ENCODE data around the gene FGR.
"Not testable (repeated sequence)": the region's sequence is repeated elsewhere in the genome, so short reads cannot be mapped to it uniquely, and the experiment has no call there.

FGR gene

DNA sequence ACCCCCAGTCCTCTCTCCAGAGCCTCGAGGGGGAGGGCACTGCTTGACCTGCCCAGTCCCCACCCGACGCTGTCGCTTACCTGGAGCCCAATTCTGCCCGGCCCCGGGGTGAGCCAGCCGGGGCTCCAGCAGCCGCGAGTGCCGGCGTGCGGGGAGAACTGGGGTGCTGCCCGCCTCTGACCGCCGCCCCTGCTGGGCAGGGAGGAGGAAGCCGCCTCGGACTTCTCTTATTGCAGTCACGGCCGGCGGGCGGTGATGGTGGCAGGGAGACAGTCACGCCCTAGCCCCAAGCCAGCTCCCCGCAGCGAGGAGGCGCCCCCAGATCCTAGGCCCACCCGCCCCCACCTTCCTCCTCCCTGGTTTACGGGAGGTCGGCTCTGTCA is at the start of gene FGR:
TSS of gene FGR (minus strand) at position 201 of the 383 bp plus-strand sequence. CDS start 11,269 bp downstream, outside the sequence.
- DNase-seq, result no peak

DNA sequence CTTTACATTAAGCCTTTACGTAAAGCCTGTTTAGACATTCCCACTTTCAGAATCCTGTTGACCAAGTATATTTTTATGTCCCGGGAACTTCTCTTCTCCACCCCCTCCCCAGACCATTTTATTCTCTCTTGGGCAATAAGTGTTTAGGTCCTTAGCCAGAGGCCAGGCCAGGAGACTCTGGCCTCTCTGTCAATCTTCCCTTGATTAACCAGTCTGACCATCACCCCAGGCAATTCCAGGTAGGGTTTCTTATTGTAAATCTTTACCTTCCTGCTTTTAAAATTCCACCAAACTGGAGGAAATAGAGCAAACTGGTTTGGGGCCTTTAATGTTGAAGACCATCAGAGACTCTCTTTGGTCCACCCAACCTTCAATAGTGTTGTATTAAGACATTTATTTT is 49.2 kb upstream of the FGR start:
- no peak for DNase-seq

DNA sequence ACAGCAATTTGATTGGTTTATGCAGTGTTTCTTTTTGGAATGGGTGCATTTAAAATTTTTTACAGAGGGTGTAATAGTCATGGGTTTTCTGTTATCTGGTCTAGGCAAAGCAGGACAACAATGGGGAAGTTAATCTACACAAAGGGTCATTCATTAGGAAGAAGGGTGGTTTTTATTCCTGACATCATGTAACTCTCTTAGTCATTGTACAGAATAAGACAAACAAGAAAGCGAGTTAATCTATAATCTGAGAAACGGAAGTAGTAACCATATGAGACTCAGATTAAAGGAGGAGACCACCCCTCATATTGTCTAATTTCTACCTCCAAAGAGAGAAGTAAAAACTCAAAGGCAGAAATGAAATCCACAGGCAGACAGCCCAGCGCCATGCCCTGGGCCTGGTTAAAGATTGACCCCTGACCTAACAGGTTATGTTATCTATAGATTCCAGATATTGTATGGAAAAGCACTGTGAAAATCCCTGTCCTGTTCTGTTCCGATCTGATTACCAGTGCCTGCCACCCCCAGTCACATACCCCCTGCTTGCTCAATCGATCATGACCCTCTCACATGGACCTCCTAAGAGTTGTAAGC is 47.5 kb upstream of the FGR start:
- DNase-seq, result no peak

GRCh38 chr1:27681580-27681979 is 46.6 kb upstream of the FGR start:
- not testable (repeated sequence) for DNase-seq

DNA sequence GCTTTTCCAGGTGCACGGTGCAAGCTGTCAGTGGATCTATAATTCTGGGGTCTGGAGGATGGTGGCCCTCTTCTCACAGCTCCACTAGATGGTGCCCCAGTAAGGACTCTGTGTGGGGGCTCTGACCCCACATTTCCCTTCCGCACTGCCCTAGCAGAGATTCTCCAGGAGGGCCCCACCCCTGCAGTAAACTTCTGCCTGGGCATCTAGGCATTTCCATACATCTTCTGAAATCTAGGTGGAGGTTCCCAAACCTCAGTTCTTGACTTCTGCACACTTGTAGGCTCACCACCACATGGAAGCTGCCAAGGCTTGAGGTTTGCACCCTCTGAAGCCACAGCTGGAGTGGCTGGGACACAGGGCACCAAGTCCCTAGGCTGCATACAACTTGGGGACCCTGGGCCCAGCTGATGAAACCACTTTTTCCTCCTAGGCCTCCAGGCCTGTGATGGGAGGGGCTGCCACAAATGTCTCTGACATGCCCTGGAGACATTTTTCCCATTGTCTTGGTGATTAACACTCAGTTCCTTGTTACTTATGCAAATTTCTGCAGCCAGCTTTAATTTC is 45.3 kb upstream of the FGR start:
- not testable (repeated sequence) for DNase-seq

GRCh38 chr1:27678747-27679146 is 43.8 kb upstream of the FGR start:
- DNase-seq, result no peak

GRCh38 chr1:27676410-27676809 is 41.4 kb upstream of the FGR start:
- no peak for DNase-seq

DNA sequence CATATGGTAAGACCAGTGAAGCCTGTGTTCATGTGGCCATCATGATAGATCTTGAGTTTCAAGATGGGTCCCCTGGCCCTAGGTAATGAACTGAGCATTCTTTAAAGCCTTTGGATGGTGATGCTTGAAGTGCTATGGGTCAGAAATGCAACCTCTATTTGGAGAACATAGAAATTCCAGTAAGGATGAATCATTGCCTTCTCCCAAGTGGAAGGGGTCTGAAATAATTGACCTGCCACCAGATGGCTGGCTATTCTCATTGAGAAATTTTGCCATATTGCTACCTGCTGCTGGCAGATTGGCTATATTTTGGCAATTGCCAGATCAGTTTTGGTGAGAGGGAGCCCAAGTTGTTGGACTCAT is 37.7 kb upstream of the FGR start:
- no peak for DNase-seq

- DNase-seq, result peak; percentile 86
These were observed 37.2 kb upstream of the FGR start, which contains the start of gene IFI6 for GRCh38 chr1:27671964-27672749. TSS of gene IFI6 (minus strand) at chr1:27672192. CDS start at chr1:27669314, 2,878 bp downstream.

- DNase-seq, result no peak
These were observed 34.9 kb upstream of the FGR start for GRCh38 chr1:27669876-27670275.

DNA sequence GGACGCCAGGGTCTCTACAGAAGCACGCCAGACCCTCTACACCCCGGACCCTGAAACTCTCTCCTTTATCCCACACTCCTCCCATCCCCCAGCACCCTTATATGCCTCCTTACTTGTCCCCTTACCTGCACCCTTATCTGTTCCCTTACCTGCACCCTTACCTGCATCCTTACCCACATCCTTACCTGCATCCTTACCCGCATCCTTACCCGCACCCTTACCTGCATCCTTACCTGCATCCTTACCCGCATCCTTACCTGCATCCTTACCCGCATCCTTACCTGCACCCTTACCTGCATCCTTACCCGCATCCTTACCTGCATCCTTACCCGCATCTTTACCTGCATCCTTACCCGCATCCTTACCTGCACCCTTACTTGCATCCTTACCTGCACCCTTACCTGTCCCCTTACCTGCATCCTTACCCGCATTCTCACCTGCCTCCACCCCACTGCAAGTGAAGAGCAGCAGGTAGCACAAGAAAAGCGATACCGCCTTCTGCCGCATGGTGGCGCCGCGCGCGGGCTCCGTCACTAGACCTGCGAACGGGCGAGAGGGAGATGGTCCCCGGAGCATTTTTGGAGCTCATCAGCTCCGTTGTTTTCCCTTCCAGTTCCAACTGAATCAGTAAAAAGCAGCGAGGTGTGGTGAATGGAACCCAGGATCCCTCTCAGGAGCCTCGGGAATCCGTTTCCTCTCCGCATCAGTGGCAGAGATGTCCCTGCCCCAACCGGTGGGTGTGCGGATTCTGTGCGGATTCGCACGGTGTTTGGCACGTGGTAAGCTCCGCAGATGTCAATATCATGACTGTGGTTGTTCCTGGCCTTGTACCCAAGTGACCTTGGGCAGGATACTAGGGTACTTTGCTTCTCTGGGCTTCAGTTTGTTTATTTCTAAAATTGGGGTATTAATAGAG is 34.1 kb upstream of the FGR start:
- peak; percentile 37 for DNase-seq

DNA sequence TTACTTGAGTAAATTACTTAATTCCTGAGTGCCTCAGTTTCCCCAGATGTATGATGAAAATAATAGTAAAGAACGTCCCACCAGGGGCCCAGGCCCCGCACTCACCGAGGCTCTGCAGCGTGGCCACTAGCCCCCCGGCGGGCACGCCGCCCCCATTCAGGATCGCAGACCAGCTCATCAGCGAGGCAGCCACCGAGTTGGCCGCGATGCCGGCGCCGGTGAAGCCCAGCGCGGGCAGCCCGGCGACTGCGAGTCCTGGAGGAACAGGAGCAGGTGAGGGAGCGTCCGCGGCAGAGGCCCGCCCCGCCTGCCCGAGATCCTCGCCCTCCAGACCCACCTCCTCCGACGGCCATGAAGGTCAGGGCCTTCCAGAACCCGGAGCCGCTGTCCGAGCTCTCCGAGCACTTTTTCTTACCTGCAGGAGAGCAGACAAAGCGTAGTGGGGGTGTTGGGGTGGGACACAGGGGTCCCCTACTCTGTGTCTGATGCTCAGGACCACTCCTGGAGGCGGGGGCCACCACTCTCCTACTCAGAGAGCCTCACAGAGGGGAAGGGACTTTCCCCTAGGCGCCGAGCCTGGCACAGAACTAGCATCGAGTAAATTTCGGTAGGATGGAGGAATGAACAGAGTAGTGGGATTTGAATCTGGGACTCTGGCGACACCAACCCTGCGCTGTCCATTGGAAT is 33.3 kb upstream of the FGR start:
- no peak for DNase-seq

GRCh38 chr1:27666791-27667254 is 31.8 kb upstream of the FGR start:
- DNase-seq, result no peak

- DNase-seq, result no peak
These were observed 31.3 kb upstream of the FGR start for GRCh38 chr1:27666294-27666693.

- no peak for DNase-seq
These were observed 30.1 kb upstream of the FGR start for GRCh38 chr1:27665016-27665651.

GRCh38 chr1:27664291-27664690 is 29.3 kb upstream of the FGR start:
- DNase-seq, result no peak

DNA sequence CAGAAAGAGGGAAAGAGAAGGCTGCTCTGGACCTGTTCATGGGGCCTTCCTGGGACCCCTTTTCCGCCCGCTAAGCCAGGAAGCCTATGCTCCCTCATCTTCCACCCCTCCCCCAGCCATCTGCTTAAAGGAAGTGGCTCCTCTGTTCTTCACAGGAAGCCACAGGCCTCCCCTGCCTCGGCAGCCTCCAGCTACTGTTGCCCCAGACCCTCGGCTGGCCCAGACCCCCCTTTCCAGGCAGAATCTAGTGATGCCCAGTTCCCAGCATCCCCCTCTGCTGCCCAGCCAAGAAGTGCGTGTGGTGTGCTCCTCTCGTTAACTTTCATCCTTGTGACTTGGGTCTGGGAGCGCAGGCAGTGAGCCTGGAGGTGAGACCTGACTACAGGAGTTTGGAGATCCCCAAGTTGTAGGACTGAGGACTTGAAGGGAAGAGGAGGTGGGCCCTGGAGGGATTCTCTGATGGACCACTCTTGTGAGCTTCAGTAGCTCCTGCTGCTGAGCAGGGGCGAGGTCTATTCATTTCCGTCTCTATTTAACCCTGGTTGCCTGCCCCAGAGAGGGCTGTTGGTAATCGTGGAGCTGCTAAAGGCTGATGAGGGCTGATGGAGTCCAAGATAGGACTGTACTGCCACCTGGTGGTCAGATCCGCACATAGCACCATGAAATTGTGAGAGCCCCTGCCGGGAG is 27.9 kb upstream of the FGR start:
- DNase-seq, result peak; percentile 12

DNA sequence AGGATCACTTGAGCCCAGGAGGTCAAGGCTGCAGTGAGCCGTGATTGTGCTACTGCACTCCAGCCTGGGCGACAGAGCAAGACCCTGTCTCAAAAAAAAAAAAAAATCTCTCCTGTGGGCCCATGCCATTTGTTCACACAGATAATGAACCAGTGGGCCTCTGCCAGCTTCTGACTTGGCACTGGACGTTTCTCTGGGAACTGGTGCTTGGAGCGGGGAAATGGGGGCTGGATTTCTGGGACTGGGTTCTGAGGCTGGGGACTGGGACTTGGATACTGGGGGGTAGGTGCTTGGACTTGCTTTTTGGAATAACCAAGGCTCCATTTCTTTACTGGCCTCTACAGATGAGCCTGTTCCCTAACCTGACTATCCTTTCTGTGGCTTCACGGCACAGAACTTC is 27.3 kb upstream of the FGR start:
- DNase-seq, result no peak

- DNase-seq, result no peak
These were observed 26.6 kb upstream of the FGR start for GRCh38 chr1:27661412-27662075.

GRCh38 chr1:27660300-27660835 is 25.4 kb upstream of the FGR start:
- no peak for DNase-seq
